H1 (cell line): Measurements from ENCODE around the gene ENAH. TPM values are rescaled to one million over a fixed set of nuclear protein-coding genes. Genes with fewer than 3 reads are reported as not detected.

ENCODE experiments used
- CTCF ChIA-PET: fragments of 300-600 bp; sonication (Branson Sonifier 250); formaldehyde crosslinking; loops from one replicate; lab custom pipeline; 2021; ENCODE audit not compliant: partially characterized antibody; lab: Charles Lee
- POLR2A ChIA-PET: fragments of 300-600 bp; sonication (Branson Sonifier 250); formaldehyde crosslinking; loops from one replicate; lab custom pipeline; 2021; ENCODE audit warnings: inconsistent platforms; ENCODE audit not compliant: partially characterized antibody; lab: Charles Lee
- DNase-seq, 2 experiments: peaks; one replicate each; pipeline versions ENCODE4 v3.0.0 to v3.0.0-alpha.2; 2010 to 2022; ENCODE audit warnings: low spot score in 2 of 2, low read depth in 1 of 2, mixed read lengths in 1 of 2
- FAIRE-seq: peaks from 2 replicates; lab custom pipeline; 2011; peaks lifted over from hg19 to GRCh38; lab: Jason Lieb, UNC
- H2AFZ ChIP-seq: 2 replicates; pipeline ENCODE4 v1.8.1; 2012; ENCODE audit warnings: low read length, inconsistent platforms
- H2AK5ac ChIP-seq: 2 replicates; pipeline ENCODE4 v1.6.1; 2013; ENCODE audit warnings: low read depth, low read length
- H2BK120ac ChIP-seq: replicated peaks from 2 replicates; pipeline ENCODE3; 2013; ENCODE audit warnings: low read depth, low read length, inconsistent platforms
- H2BK12ac ChIP-seq: 2 replicates; pipeline ENCODE4 v1.6.1; 2013; ENCODE audit warnings: low read depth, low read length
- H2BK15ac ChIP-seq: 2 replicates; pipeline ENCODE4 v1.6.1; 2013; ENCODE audit warnings: low read length
- H2BK20ac ChIP-seq: 2 replicates; pipeline ENCODE4 v1.6.1; 2013; ENCODE audit warnings: low read length
- H2BK5ac ChIP-seq: 2 replicates; pipeline ENCODE4 v1.6.1; 2013; ENCODE audit warnings: low read depth, low read length
- H3K14ac ChIP-seq: 2 replicates; pipeline ENCODE4 v1.6.1; 2013; ENCODE audit warnings: inconsistent platforms; ENCODE audit not compliant: insufficient read length
- H3K18ac ChIP-seq: 2 replicates; pipeline ENCODE4 v1.6.1; 2013; ENCODE audit warnings: low read length; ENCODE audit errors: extremely low read depth
- H3K23ac ChIP-seq: 2 replicates; pipeline ENCODE4 v1.6.1; 2013; ENCODE audit warnings: inconsistent platforms; ENCODE audit not compliant: insufficient read length
- H3K23me2 ChIP-seq: 2 replicates; pipeline ENCODE4 v1.6.1; 2013; ENCODE audit warnings: low read depth, low read length
- H3K27ac ChIP-seq: 2 replicates; pipeline ENCODE4 v1.6.1; 2011; ENCODE audit warnings: low read depth, low read length, inconsistent platforms
- H3K27me3 ChIP-seq, 4 experiments: replicated peaks in 1 of 4; 1 replicate in 1 of 4; 2 replicates in 3 of 4; pipeline versions ENCODE4 v1.6.1 to v1.8.1; 2011 to 2013; ENCODE audit warnings: low read length in 3 of 4, mild to moderate bottlenecking in 3 of 4, inconsistent platforms in 2 of 4, mixed read lengths in 2 of 4, moderate library complexity in 1 of 4; ENCODE audit not compliant: control insufficient read depth in 3 of 4, insufficient read depth in 3 of 4; ENCODE audit errors: extremely low read depth in 1 of 4
- H3K36me3 ChIP-seq, 4 experiments: 2 replicates each; pipeline versions ENCODE4 v1.6.1 to v1.8.1; 2011 to 2013; ENCODE audit warnings: mild to moderate bottlenecking in 4 of 4, low read length in 3 of 4, moderate library complexity in 2 of 4, control low read depth in 1 of 4, inconsistent platforms in 1 of 4; ENCODE audit not compliant: insufficient read depth in 4 of 4, control insufficient read depth in 2 of 4
- H3K4ac ChIP-seq: replicated peaks from 2 replicates; pipeline ENCODE3; 2013; ENCODE audit warnings: low read length, low read depth, mixed read lengths, inconsistent platforms; ENCODE audit not compliant: insufficient read length
- H3K4me1 ChIP-seq, 4 experiments: replicated peaks in 1 of 4; 1 replicate in 1 of 4; 2 replicates in 3 of 4; pipeline versions ENCODE4 v1.6.1 to v1.8.1; 2011 to 2013; ENCODE audit warnings: low read length in 3 of 4, inconsistent platforms in 2 of 4, mixed read lengths in 1 of 4; ENCODE audit not compliant: insufficient read depth in 4 of 4, control insufficient read depth in 3 of 4
- H3K4me2 ChIP-seq, 2 experiments: 2 replicates each; pipeline versions ENCODE4 v1.6.1 to v1.8.1; 2011 to 2013; ENCODE audit warnings: low read depth in 2 of 2, low read length in 2 of 2, control low read depth in 1 of 2, inconsistent platforms in 1 of 2, mild to moderate bottlenecking in 1 of 2; ENCODE audit not compliant: insufficient read depth in 1 of 2
- H3K4me3 ChIP-seq, 4 experiments: fragments of 200-600, 300-600 bp in 1 of 4; sonication (generic), shearing (Covaris generic), sonication (Bioruptor Twin) in 1 of 4; 2 replicates each; pipeline versions ENCODE4 v1.5.1 to v1.8.1; 2011 to 2016; ENCODE audit warnings: low read length in 4 of 4, low read depth in 3 of 4, control low read depth in 2 of 4, inconsistent platforms in 2 of 4, mild to moderate bottlenecking in 2 of 4, mixed read lengths in 1 of 4, moderate library complexity in 1 of 4; ENCODE audit not compliant: insufficient read depth in 2 of 4; ENCODE audit errors: extremely low read depth in 1 of 4
- H3K56ac ChIP-seq: replicated peaks from 2 replicates; pipeline ENCODE3; 2013; ENCODE audit warnings: low read depth, mild to moderate bottlenecking, mixed read lengths, low read length, inconsistent platforms; ENCODE audit not compliant: insufficient read length
- H3K79me1 ChIP-seq: 2 replicates; pipeline ENCODE4 v1.6.1; 2013; ENCODE audit warnings: low read depth, low read length, control low read depth
- H3K79me2 ChIP-seq, 2 experiments: 2 replicates each; pipeline versions ENCODE4 v1.6.1 to v1.8.1; 2012 to 2013; ENCODE audit warnings: low read length in 2 of 2, mild to moderate bottlenecking in 2 of 2, inconsistent platforms in 1 of 2; ENCODE audit not compliant: insufficient read depth in 2 of 2, control insufficient read depth in 1 of 2
- H3K9ac ChIP-seq, 4 experiments: replicated peaks in 1 of 4; 1 replicate in 1 of 4; 2 replicates in 3 of 4; pipeline versions ENCODE4 v1.6.1 to v1.8.1; 2011 to 2013; ENCODE audit warnings: low read depth in 3 of 4, low read length in 3 of 4, control low read depth in 2 of 4, mild to moderate bottlenecking in 2 of 4, moderate library complexity in 2 of 4, inconsistent platforms in 1 of 4; ENCODE audit errors: extremely low read depth in 1 of 4
- H3K9me3 ChIP-seq, 2 experiments: 2 replicates each; pipeline versions ENCODE4 v1.6.1 to v1.8.1; 2012 to 2013; ENCODE audit warnings: mild to moderate bottlenecking in 2 of 2, moderate library complexity in 2 of 2, control low read depth in 1 of 2, inconsistent platforms in 1 of 2, low read depth in 1 of 2, low read length in 1 of 2, mixed read lengths in 1 of 2; ENCODE audit not compliant: insufficient read depth in 2 of 2
- H4K20me1 ChIP-seq, 2 experiments: replicated peaks in 1 of 2; 2 replicates each; pipeline versions ENCODE3 to v1.8.1; 2011 to 2013; ENCODE audit warnings: inconsistent platforms in 2 of 2, low read length in 2 of 2, mild to moderate bottlenecking in 1 of 2; ENCODE audit not compliant: insufficient read depth in 2 of 2, control insufficient read depth in 1 of 2
- H4K5ac ChIP-seq: 2 replicates; pipeline ENCODE4 v1.6.1; 2013; ENCODE audit warnings: low read length, low read depth, mixed read lengths, inconsistent platforms; ENCODE audit not compliant: insufficient read length
- H4K8ac ChIP-seq: 2 replicates; pipeline ENCODE4 v1.8.0; 2013; ENCODE audit warnings: mild to moderate bottlenecking, moderate library complexity, low read length, inconsistent platforms; ENCODE audit not compliant: insufficient read depth; ENCODE audit errors: extremely low read depth
- H4K91ac ChIP-seq: replicated peaks from 2 replicates; pipeline ENCODE3; 2013; ENCODE audit warnings: low read length, mixed read lengths, inconsistent platforms; ENCODE audit not compliant: insufficient read length
- BCL11A ChIP-seq, 2 experiments: IDR thresholded peaks; one replicate each; pipeline ENCODE4 v1.6.1; 2011; ENCODE audit warnings: low read depth in 2 of 2, low read length in 2 of 2, mild to moderate bottlenecking in 2 of 2
- CBX5 ChIP-seq: fragments of 300-800, 300-1000 bp; sonication (generic); IDR thresholded peaks from 2 replicates; pipeline ENCODE4 v1.7.1; 2016; ENCODE audit warnings: antibody characterized with exemption, low read length, low read depth
- RNF2 ChIP-seq: fragments of 200-900, 300-1000 bp; sonication (generic); IDR thresholded peaks from 2 replicates; pipeline ENCODE4 v1.7.1; 2016; ENCODE audit warnings: borderline replicate concordance, low read depth, mild to moderate bottlenecking, antibody characterized with exemption, low read length; ENCODE audit not compliant: poor library complexity, severe bottlenecking; ENCODE audit errors: missing control alignments
- SIN3A ChIP-seq, 2 experiments: IDR thresholded peaks in 1 of 2; conservative IDR thresholded peaks in 1 of 2; 2 replicates each; pipeline ENCODE4 v1.6.1; 2011 to 2012; ENCODE audit warnings: low read length in 2 of 2, improper control_type of control experiment in 1 of 2, low read depth in 1 of 2, mild to moderate bottlenecking in 1 of 2
- SIX5 ChIP-seq: IDR thresholded peaks from 2 replicates; pipeline ENCODE4 v1.6.1; 2011; ENCODE audit warnings: mild to moderate bottlenecking, low read depth, low read length
- TAF7 ChIP-seq: optimal IDR thresholded peaks from 2 replicates; pipeline ENCODE3; 2011; ENCODE audit warnings: low read depth, mild to moderate bottlenecking, inconsistent platforms, low read length, moderate library complexity, borderline replicate concordance
- TEAD4 ChIP-seq: IDR thresholded peaks from 2 replicates; pipeline ENCODE4 v1.6.1; 2012; ENCODE audit warnings: low read depth, low read length, inconsistent platforms, mixed read lengths
- ZNF274 ChIP-seq: IDR thresholded peaks from 2 replicates; pipeline ENCODE4 v1.7.0; 2012; ENCODE audit warnings: low read length, borderline replicate concordance; ENCODE audit errors: extremely low read depth
- WGBS, 2 experiments: shearing (Covaris generic) in 1 of 2; methylation state at CpG; one replicate each; pipeline versions ENCODE4 v1.1.6 to v1.1.7; 2013 to 2015; ENCODE audit warnings: low lambda C conversion rate in 2 of 2, mixed read lengths in 2 of 2, inconsistent platforms in 1 of 2, low coverage in 1 of 2, missing lambda C conversion rate in 1 of 2; ENCODE audit not compliant: insufficient replicate concordance in 2 of 2, insufficient coverage in 1 of 2, insufficient read length in 1 of 2; ENCODE audit errors: extremely low coverage in 1 of 2, missing lambda C conversion rate in 1 of 2; 5-methylcytosine and 5-hydroxymethylcytosine counted together
- polyA plus RNA-seq, 7 experiments: library from polyadenylated mRNA; depleted of rRNA in 3 of 7; stranded (reverse) in 5 of 7; unstranded in 2 of 7; fragments of >200 nt in 5 of 7; fragments of 200-250 nt in 2 of 7; gene quantifications; 1 replicate in 5 of 7; 2 replicates in 1 of 7; 4 replicates in 1 of 7; pipeline versions ENCODE4 v1.2.1 to v1.2.3, GENCODE V29; 2011 to 2013; ENCODE audit warnings: missing spikeins in 2 of 7, mixed read lengths in 2 of 7
- total RNA-seq: library from RNA; stranded (reverse); fragmentation: NEBNext Ultra II Directional; extraction: Animal tissue kit (Norgen Biotek cat#: 25700); gene quantifications from 2 replicates; pipeline ENCODE4 v1.2.1, GENCODE V29; 2021

ENAH gene
- total and polyA plus RNA-seq, 2 of the 8 experiments (the other 6 are each of a cell fraction or from before 2014, with no cell fraction given): 39.1 to 335 TPM

DNA sequence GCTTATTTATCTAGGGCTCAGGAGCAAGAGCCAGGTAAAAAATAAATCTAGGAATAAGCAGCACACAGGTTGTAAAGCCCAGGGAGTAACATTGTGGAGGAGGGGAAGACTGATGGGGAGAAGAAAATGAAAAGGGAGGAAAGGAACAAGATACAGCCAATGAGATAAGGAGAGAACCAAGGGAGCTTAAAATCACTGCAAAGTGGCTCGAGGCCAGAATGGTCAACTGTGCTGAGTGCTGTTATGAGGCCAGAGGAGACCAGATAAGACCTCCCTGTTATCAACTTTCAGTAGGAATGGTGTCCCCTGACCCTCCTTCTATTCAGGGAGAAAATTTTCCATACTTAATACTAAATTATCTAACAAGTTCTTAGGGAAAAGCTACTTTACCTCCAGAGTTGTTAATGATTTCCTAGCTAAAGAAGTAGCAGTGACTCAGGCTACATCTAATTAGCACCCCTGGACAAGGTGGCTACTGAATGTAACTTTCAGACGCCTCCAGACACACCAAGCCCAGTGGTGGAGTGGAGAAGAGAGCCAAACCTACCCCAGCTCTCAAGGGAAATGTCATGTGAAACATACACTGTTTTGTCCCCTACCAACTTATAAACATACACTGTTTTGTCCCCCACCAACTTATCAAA, 25.5 kb downstream of the ENAH start:
- Histone ChIP-seq H3K23ac (no peak overlapping the region), H3K14ac (no peak overlapping the region), H3K4ac (no peak overlapping the region), H2BK12ac (no peak overlapping the region), H3K4me2 (no peak overlapping the region), H2BK15ac (no peak overlapping the region), H3K4me3 (no peak overlapping the region; a peak in 1 of 8 replicates), H3K23me2 (no peaks in the 10 kb centered on the region), H3K4me1 (peaks cover 0 to 7% (median under 1%) of the 10 kb centered on the region in 4 experiments; a peak in 3 of 7 replicates), H3K79me1 (peaks cover 2% of the 10 kb centered on the region), H3K36me3 (peaks cover 0 to 6% (median 1%) of the 10 kb centered on the region in 4 experiments; a peak in 3 of 8 replicates), H3K9me3 (no peaks in the 10 kb centered on the region), H2BK5ac (no peak overlapping the region), H2AFZ (no peak overlapping the region), H4K5ac (no peak overlapping the region), H3K18ac (no peak overlapping the region; the same call in 1 of the 2 replicates), H4K8ac (no peak overlapping the region), H4K20me1 (peaks cover 17 to 23% of the 10 kb centered on the region in 2 experiments), H2BK120ac (no peak overlapping the region), H3K27ac (no peak overlapping the region), H4K91ac (no peak overlapping the region), H2AK5ac (no peak overlapping the region), H3K56ac (no peak overlapping the region), H2BK20ac (no peak overlapping the region), H3K79me2 (peaks cover 26 to 100% of the 10 kb centered on the region in 2 experiments), H3K27me3 (no peaks in the 10 kb centered on the region), H3K9ac (no peak overlapping the region)
- 84% methylated on average over 2 of the region's 2 CpGs; no CpG with 5 or more reads in 1 of the 2 experiments for WGBS, 2 experiments
- FAIRE-seq (no peak), DNase-seq (no peak)
- CTCF ChIA-PET: interaction anchor here (1.0 to 1.5 kb wide), 6 partner anchors 10 to 183 kb away, joined by 3 to 7 read pairs (median 3); no protein-coding TSS in a partner anchor
- no peak for TF ChIP-seq SIN3A (conservative IDR thresholded peaks at IDR 0.05 in 1 of 2, IDR thresholded peaks at IDR 0.05 in 1 of 2; ENCODE audit: low read depth in 1 of 2, low read length in 2 of 2)
- no peak for TF ChIP-seq ZNF274
- TF ChIP-seq BCL11A (IDR thresholded peaks at IDR 0.05; ENCODE audit: low read depth in 2 of 2, low read length in 2 of 2): no peak
- no peak for TF ChIP-seq CBX5
- TF ChIP-seq SIX5: no peak
- no peak for TF ChIP-seq TAF7
- TF ChIP-seq TEAD4: no peak
- TF ChIP-seq RNF2: no peak
- POLR2A ChIA-PET: interaction anchor here (0.6 to 1.4 kb wide), 5 partner anchors 11 to 64 kb away, joined by 3 to 5 read pairs (median 3); partner anchors contain the start of gene ENAH
